ENCODE data around the gene NDUFB8.

- no peak for TF ChIP-seq CTCF (IDR thresholded peaks at IDR 0.05; ENCODE audit: insufficient read depth, low read length, poor library complexity, severe bottlenecking)
- no peak for TF ChIP-seq EZH2phosphoT487 (conservative IDR thresholded peaks at IDR 0.05; ENCODE audit: low read length)
Measured at GRCh38 chr10:100551196-100551595, 21.5 kb upstream of the NDUFB8 start.
